HG02981 (cell line): ENCODE results near the gene CD82.

Experiments used
- ATAC-seq: cut with Tn5 transposase; IDR thresholded peaks from one replicate; pipeline ENCODE4 v1.9.1; 2021; ENCODE audit warnings: mild to moderate bottlenecking, moderate library complexity; ENCODE audit not compliant: unreplicated experiment

The CD82 gene

GRCh38 chr11:44614281-44614775 is 48.9 kb downstream of the CD82 start:
- no peak for ATAC-seq

GRCh38 chr11:44615041-44615755 is 49.7 kb downstream of the CD82 start:
- ATAC-seq, result no peak

GRCh38 chr11:44615913-44616791 is 50.7 kb downstream of the CD82 start:
- no peak for ATAC-seq

- ATAC-seq, result no peak
Measured at GRCh38 chr11:44617671-44618461, 52.4 kb downstream of the CD82 start.

- ATAC-seq, result no peak
Measured at GRCh38 chr11:44618561-44619425, 53.3 kb downstream of the CD82 start.

GRCh38 chr11:44620328-44620725 is 54.9 kb downstream of the CD82 start:
- ATAC-seq, result no peak

GRCh38 chr11:44621140-44621681 is 55.7 kb downstream of the CD82 start:
- ATAC-seq, result no peak

GRCh38 chr11:44621784-44622183 is 56.3 kb downstream of the CD82 start:
- no peak for ATAC-seq

GRCh38 chr11:44622190-44622650 is 56.8 kb downstream of the CD82 start:
- ATAC-seq, result no peak

- no peak for ATAC-seq
Measured at GRCh38 chr11:44622721-44623258, 57.3 kb downstream of the CD82 start.

GRCh38 chr11:44623341-44623730 is 57.9 kb downstream of the CD82 start:
- no peak for ATAC-seq

GRCh38 chr11:44623731-44624491 is 58.4 kb downstream of the CD82 start:
- no peak for ATAC-seq

GRCh38 chr11:44624761-44625221 is 59.3 kb downstream of the CD82 start:
- no peak for ATAC-seq

GRCh38 chr11:44625759-44626523 is 60.5 kb downstream of the CD82 start:
- ATAC-seq, result no peak

- ATAC-seq, result no peak
Measured at GRCh38 chr11:44626645-44627044, 61.2 kb downstream of the CD82 start.

GRCh38 chr11:44627165-44627789 is 61.8 kb downstream of the CD82 start:
- no peak for ATAC-seq

GRCh38 chr11:44627911-44628729 is 62.7 kb downstream of the CD82 start:
- peak; percentile 51 for ATAC-seq
